22Rv1 (cell line): ENCODE measurements around the gene STK17A.

Experiments
- ZFX ChIP-seq: fragments of 450-650 bp; IDR thresholded peaks from 2 replicates; pipeline ENCODE4 v1.6.1; 2017; ENCODE audit warnings: antibody characterized with exemption, borderline replicate concordance
- TF ChIP-seq, protein P1 (sequence below): fragments of 450-650 bp; IDR thresholded peaks from 2 replicates; pipeline ENCODE4 v1.5.1; 2017; ENCODE audit warnings: mild to moderate bottlenecking

GRCh38 chr7:43568529-43568928 is 14.4 kb upstream of the STK17A start:
- TF ChIP-seq, protein P1, sequence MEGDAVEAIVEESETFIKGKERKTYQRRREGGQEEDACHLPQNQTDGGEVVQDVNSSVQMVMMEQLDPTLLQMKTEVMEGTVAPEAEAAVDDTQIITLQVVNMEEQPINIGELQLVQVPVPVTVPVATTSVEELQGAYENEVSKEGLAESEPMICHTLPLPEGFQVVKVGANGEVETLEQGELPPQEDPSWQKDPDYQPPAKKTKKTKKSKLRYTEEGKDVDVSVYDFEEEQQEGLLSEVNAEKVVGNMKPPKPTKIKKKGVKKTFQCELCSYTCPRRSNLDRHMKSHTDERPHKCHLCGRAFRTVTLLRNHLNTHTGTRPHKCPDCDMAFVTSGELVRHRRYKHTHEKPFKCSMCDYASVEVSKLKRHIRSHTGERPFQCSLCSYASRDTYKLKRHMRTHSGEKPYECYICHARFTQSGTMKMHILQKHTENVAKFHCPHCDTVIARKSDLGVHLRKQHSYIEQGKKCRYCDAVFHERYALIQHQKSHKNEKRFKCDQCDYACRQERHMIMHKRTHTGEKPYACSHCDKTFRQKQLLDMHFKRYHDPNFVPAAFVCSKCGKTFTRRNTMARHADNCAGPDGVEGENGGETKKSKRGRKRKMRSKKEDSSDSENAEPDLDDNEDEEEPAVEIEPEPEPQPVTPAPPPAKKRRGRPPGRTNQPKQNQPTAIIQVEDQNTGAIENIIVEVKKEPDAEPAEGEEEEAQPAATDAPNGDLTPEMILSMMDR, result no peak
- TF ChIP-seq ZFX, result no peak
